ENCODE results near the gene DIS3L.
"Not testable (repeated sequence)": the region's sequence is repeated elsewhere in the genome, so short reads cannot be mapped to it uniquely, and the experiment has no call there.

DIS3L gene

GRCh38 chr15:66293419-66294156, at the start of gene DIS3L:
Gene DIS3L, plus strand, starts transcription at chr15:66293568. Its CDS starts 29 bp downstream, at chr15:66293597.
- peak; percentile 36 for DNase-seq

GRCh38 chr15:66245832-66246231, 47.5 kb upstream of the DIS3L start:
- DNase-seq, result not testable (repeated sequence)

- DNase-seq, result no peak
Observed at GRCh38 chr15:66246937-66247336, 46.4 kb upstream of the DIS3L start.

GRCh38 chr15:66249605-66250174, 43.7 kb upstream of the DIS3L start:
- no peak for DNase-seq

GRCh38 chr15:66251065-66251789, 42.1 kb upstream of the DIS3L start:
- no peak for DNase-seq

GRCh38 chr15:66251790-66252684, 41.3 kb upstream of the DIS3L start:
- peak; percentile 53 for DNase-seq

GRCh38 chr15:66252685-66253417, 40.5 kb upstream of the DIS3L start:
- no peak for DNase-seq

GRCh38 chr15:66253418-66254088, 39.8 kb upstream of the DIS3L start, which contains the start of gene MEGF11:
Gene MEGF11, minus strand, starts transcription at chr15:66253750. Its CDS starts 125,347 bp downstream, at chr15:66128403.
- peak; percentile 31 for DNase-seq

GRCh38 chr15:66254089-66254950, 39.0 kb upstream of the DIS3L start:
- no peak for DNase-seq

GRCh38 chr15:66254951-66255676, 38.3 kb upstream of the DIS3L start:
- DNase-seq, result no peak

GRCh38 chr15:66256692-66257091, 36.7 kb upstream of the DIS3L start:
- no peak for DNase-seq

- no peak for DNase-seq
Observed at GRCh38 chr15:66261056-66261455, 32.3 kb upstream of the DIS3L start.

- not testable (repeated sequence) for DNase-seq
Observed at GRCh38 chr15:66262837-66263236, 30.5 kb upstream of the DIS3L start.

- no peak for DNase-seq
Observed at GRCh38 chr15:66264859-66265513, 28.4 kb upstream of the DIS3L start.

GRCh38 chr15:66269326-66270090, 23.9 kb upstream of the DIS3L start:
- no peak for DNase-seq

- no peak for DNase-seq
Observed at GRCh38 chr15:66270932-66271331, 22.4 kb upstream of the DIS3L start.

GRCh38 chr15:66275352-66275751, 18.0 kb upstream of the DIS3L start:
- no peak for DNase-seq

- no peak for DNase-seq
Observed at GRCh38 chr15:66276546-66276945, 16.8 kb upstream of the DIS3L start.

All from NCI-H345 (cell line).